Caco-2 (cell line): ENCODE results near the gene ASIC4. TPM values are rescaled to one million over a fixed set of nuclear protein-coding genes. Genes with fewer than 3 reads are reported as not detected.

Source experiments
- BruUV-seq: library from RNA; stranded (reverse); fragments of 400-500 nt; replicated peaks from 2 replicates; lab custom pipeline; 2021; lab: Mats Ljungman, UMichigan
- CTCF ChIA-PET: fragments of 300-600 bp; sonication (Branson Sonifier 250); formaldehyde crosslinking; loops from one replicate; lab custom pipeline; 2022; ENCODE audit warnings: antibody characterized with exemption; lab: Charles Lee
- POLR2A ChIA-PET: fragments of 300-600 bp; sonication (Branson Sonifier 250); formaldehyde crosslinking; loops from one replicate; lab custom pipeline; 2022; ENCODE audit warnings: antibody characterized with exemption; lab: Charles Lee
- DNase-seq, 2 experiments: peaks; one replicate each; pipeline versions ENCODE4 v3.0.0 to v3.0.0-alpha.2; 2020 to 2022
- H3K27me3 ChIP-seq: replicated peaks from 2 replicates; pipeline ENCODE4 v1.6.0; 2011; ENCODE audit warnings: low read length; ENCODE audit not compliant: control insufficient read depth, insufficient read depth
- H3K36me3 ChIP-seq: 2 replicates; pipeline ENCODE4 v1.5.1; 2011; ENCODE audit warnings: low read length; ENCODE audit not compliant: control insufficient read depth, insufficient read depth
- H3K4me1 ChIP-seq: fragments of 250-450 bp; sonication (Bioruptor Pico); 2 replicates; pipeline ENCODE4 v1.5.1; 2020; ENCODE audit warnings: mild to moderate bottlenecking
- H3K4me3 ChIP-seq: 2 replicates; pipeline ENCODE4 v1.5.1; 2011; ENCODE audit warnings: low read depth, mild to moderate bottlenecking, control low read depth, low read length
- H3K9me3 ChIP-seq: fragments of 250-450 bp; sonication (Bioruptor Pico); 2 replicates; pipeline ENCODE4 v1.5.1; 2020; ENCODE audit warnings: mild to moderate bottlenecking, moderate library complexity
- H3K27ac Mint-ChIP-seq: one replicate; pipeline ENCODE4 v1.8.0; 2022; ENCODE audit warnings: mixed read lengths; ENCODE audit not compliant: unreplicated experiment
- H3K27me3 Mint-ChIP-seq: one replicate; pipeline ENCODE4 v1.8.0; 2022; ENCODE audit warnings: mixed read lengths; ENCODE audit not compliant: insufficient read depth, unreplicated experiment
- H3K36me3 Mint-ChIP-seq: one replicate; pipeline ENCODE4 v1.8.0; 2022; ENCODE audit warnings: mild to moderate bottlenecking, mixed read lengths; ENCODE audit not compliant: insufficient read depth, unreplicated experiment
- H3K4me1 Mint-ChIP-seq: one replicate; pipeline ENCODE4 v1.8.0; 2022; ENCODE audit warnings: low read depth, mixed read lengths; ENCODE audit not compliant: unreplicated experiment
- H3K4me3 Mint-ChIP-seq: one replicate; pipeline ENCODE4 v1.8.0; 2022; ENCODE audit warnings: mild to moderate bottlenecking, moderate library complexity, mixed read lengths; ENCODE audit not compliant: unreplicated experiment
- H3K9me3 Mint-ChIP-seq: one replicate; pipeline ENCODE4 v1.8.0; 2022; ENCODE audit warnings: mixed read lengths; ENCODE audit not compliant: unreplicated experiment
- CTCF ChIP-seq, 2 experiments: fragments of 200-600 bp in 1 of 2; IDR thresholded peaks; 1 replicate in 1 of 2; 2 replicates in 1 of 2; pipeline versions ENCODE4 v1.5.1 to v1.8.0; 2011 to 2022; ENCODE audit warnings: antibody characterized with exemption in 1 of 2, control low read depth in 1 of 2, inconsistent platforms in 1 of 2, low read depth in 1 of 2, low read length in 1 of 2, mild to moderate bottlenecking in 1 of 2, moderate library complexity in 1 of 2; ENCODE audit not compliant: insufficient read depth in 1 of 2, severe bottlenecking in 1 of 2, unreplicated experiment in 1 of 2
- intact Hi-C: fragments of 100-400 bp; cut with micrococcal nuclease; formaldehyde crosslinking; loops from one replicate; pipeline ENCODE4 v1.10.0; 2022; ENCODE audit not compliant: unreplicated experiment
- total RNA-seq: library from RNA; stranded (reverse); gene quantifications from 2 replicates; pipeline ENCODE4 v1.2.3, GENCODE V29; 2022

Gene ASIC4
- total RNA-seq, 1 experiment from 2014 or later = 0.16 TPM

- Mint-ChIP-seq H3K4me1 (no peaks in the 10 kb centered on the region), H3K36me3 (peaks cover 7% of the 10 kb centered on the region), H3K9me3 (no peaks in the 10 kb centered on the region), H3K27me3 (no peaks in the 10 kb centered on the region), H3K4me3 (no peak overlapping the region), H3K27ac (no peak overlapping the region)
- Histone ChIP-seq H3K27me3 (no peaks in the 10 kb centered on the region), H3K4me3 (no peak overlapping the region), H3K36me3 (no peaks in the 10 kb centered on the region), H3K4me1 (no peaks in the 10 kb centered on the region), H3K9me3 (no peaks in the 10 kb centered on the region)
- no peak for DNase-seq
- ChIA-PET CTCF (no interaction called here), POLR2A (no interaction called here)
- no peak for TF ChIP-seq CTCF (IDR thresholded peaks at IDR 0.05; ENCODE audit: insufficient read depth in 1 of 2, low read depth in 1 of 2, low read length in 1 of 2, severe bottlenecking in 1 of 2, unreplicated experiment in 1 of 2)
- intact Hi-C loops = no loop called here
- no TSS peak for BruUV-seq
Observed at GRCh38 chr2:219466816-219467735, 47.2 kb upstream of the ASIC4 start.

GRCh38 chr2:219467736-219468075 lies 46.6 kb upstream of the ASIC4 start:
- no peaks in the 10 kb centered on the region for H3K27me3 Mint-ChIP-seq
- Histone ChIP-seq H3K4me1 (no peaks in the 10 kb centered on the region), H3K27me3 (no peaks in the 10 kb centered on the region), H3K4me3 (no peak overlapping the region), H3K9me3 (no peaks in the 10 kb centered on the region), H3K36me3 (no peaks in the 10 kb centered on the region)
- ChIA-PET CTCF (no interaction called here), POLR2A (no interaction called here)
- TF ChIP-seq CTCF (IDR thresholded peaks at IDR 0.05; ENCODE audit: insufficient read depth in 1 of 2, low read depth in 1 of 2, low read length in 1 of 2, severe bottlenecking in 1 of 2, unreplicated experiment in 1 of 2) = no peak
- DNase-seq = no peak
- no peak overlapping the region for H3K27ac Mint-ChIP-seq
- H3K36me3 Mint-ChIP-seq = peaks cover 7% of the 10 kb centered on the region
- no TSS peak for BruUV-seq
- no peaks in the 10 kb centered on the region for H3K9me3 Mint-ChIP-seq
- no peaks in the 10 kb centered on the region for H3K4me1 Mint-ChIP-seq
- no peak overlapping the region for H3K4me3 Mint-ChIP-seq
- intact Hi-C loops = no loop called here

- Histone ChIP-seq H3K27me3 (no peaks in the 10 kb centered on the region), H3K36me3 (no peaks in the 10 kb centered on the region), H3K9me3 (no peaks in the 10 kb centered on the region), H3K4me3 (no peak overlapping the region), H3K4me1 (no peaks in the 10 kb centered on the region)
- CTCF ChIA-PET = no interaction called here
- H3K27me3 Mint-ChIP-seq = no peaks in the 10 kb centered on the region
- peaks cover 7% of the 10 kb centered on the region for H3K36me3 Mint-ChIP-seq
- POLR2A ChIA-PET = no interaction called here
- H3K27ac Mint-ChIP-seq = no peak overlapping the region
- no TSS peak for BruUV-seq
- no peaks in the 10 kb centered on the region for H3K9me3 Mint-ChIP-seq
- no peaks in the 10 kb centered on the region for H3K4me1 Mint-ChIP-seq
- no peak for TF ChIP-seq CTCF (IDR thresholded peaks at IDR 0.05; ENCODE audit: insufficient read depth in 1 of 2, low read depth in 1 of 2, low read length in 1 of 2, severe bottlenecking in 1 of 2, unreplicated experiment in 1 of 2)
- no peak for DNase-seq
- intact Hi-C loops = no loop called here
- no peak overlapping the region for H3K4me3 Mint-ChIP-seq
Observed at GRCh38 chr2:219468410-219469185, 45.7 kb upstream of the ASIC4 start.
